Right ventricle myocardium superior (tissue), 1 donor: ENCODE measurements around the gene PTPRG. TPM values are rescaled to one million over a fixed set of nuclear protein-coding genes. Genes with fewer than 3 reads are reported as not detected.

Experiments
- ATAC-seq: fragments of 200-7000 bp; cut with Tn5 transposase; one replicate; pipeline ENCODE4 v1.9.1; 2020; ENCODE audit warnings: mild to moderate bottlenecking; ENCODE audit not compliant: poor library complexity
- DNase-seq: peaks from one replicate; pipeline ENCODE4 v3.0.0-alpha.2; 2020
- intact Hi-C: fragments of 100-400 bp; cut with DNase I; formaldehyde crosslinking; loops from one replicate; pipeline ENCODE4 v1.11.2; 2022
- total RNA-seq: library from RNA; stranded (reverse); fragmentation: NEBNext Ultra II Directional; extraction: Animal tissue kit (Norgen Biotek cat#: 25700); gene quantifications from one replicate; pipeline ENCODE4 v1.2.1, GENCODE V29; 2021
- donor health status: DM: no; HTN: yes; CAD: no; lungs with severe emphysema.

The PTPRG gene
- total RNA-seq, 1 donor from 2014 or later = 29.7 TPM

DNA sequence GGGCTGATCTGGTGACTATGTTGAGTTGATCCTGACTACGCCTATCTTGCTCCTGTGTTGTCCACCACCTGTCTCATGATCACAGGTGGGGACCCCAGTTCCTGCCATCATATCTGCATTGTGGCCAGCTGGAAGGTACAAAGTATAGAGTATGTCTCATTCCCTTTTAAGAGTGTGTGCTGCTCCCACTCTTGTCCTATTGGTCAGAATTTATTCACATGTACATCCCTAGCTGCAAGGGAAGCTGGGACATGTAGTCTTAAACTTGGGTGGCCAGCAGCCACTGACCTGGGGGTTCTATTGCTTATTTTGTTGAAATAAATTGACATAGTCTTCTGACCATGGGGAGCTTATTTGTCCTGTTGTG lies 373.1 kb downstream of the PTPRG start:
- intact Hi-C loops = loop anchor here (10.0 kb wide), 1 partner anchor 250 kb away; no protein-coding TSS in a partner anchor

DNA sequence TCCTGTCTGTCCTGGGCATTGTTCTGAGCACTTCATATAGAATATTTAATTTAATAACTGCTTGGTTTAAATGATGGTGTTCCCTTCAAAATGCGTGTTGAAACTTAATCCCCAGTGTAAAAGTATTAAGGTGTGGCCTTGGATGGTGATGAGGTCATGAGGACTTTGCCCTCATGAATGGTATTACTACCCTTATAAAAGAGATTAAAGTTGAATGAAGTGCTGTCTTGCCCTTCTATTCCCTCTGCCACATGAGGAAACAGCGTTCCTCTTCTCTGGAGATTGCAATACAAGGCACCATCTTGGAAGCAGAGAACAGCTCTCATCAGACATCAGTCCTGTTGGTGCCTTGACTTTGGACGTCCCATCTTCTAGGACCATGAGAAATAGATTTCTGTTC lies 374.4 kb downstream of the PTPRG start:
- intact Hi-C loops = loop anchor here (10.0 kb wide), 1 partner anchor 249 kb away; no protein-coding TSS in a partner anchor
- ATAC-seq = no peak
- no peak for DNase-seq

More for the DNA sequence above, 373.1 kb downstream of the PTPRG start:
- ATAC-seq = no peak
- no peak for DNase-seq

DNA sequence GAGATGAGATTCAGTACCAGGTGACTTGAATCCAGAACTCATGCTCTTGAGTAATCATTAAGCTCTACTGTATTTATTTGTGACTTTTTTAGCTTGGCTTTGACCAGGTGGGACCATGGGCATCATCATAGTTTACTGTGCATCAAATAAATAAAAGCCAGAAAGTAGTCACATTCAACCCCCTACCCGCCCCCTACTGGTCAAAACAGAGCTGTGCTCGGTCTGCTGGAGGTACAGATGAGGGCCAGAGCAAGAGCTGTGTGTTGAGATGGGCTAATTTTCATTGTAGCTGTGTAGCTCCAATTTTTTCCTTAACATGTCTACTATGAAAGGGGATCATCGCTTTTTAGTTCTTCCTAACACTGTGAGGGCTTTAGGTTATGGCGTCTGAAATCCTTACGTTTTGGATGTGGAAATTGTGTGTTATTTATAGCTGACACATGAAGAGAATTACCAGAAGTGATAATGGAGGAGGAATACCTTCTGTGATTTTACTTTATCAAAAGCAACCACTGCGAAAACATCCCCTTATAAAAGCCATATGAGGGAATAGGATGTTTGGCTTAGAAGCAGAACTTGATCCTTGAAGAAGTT lies 375.1 kb downstream of the PTPRG start:
- ATAC-seq = no peak
- no peak for DNase-seq
- intact Hi-C loops = loop anchor here (10.0 kb wide), 1 partner anchor 248 kb away; no protein-coding TSS in a partner anchor

DNA sequence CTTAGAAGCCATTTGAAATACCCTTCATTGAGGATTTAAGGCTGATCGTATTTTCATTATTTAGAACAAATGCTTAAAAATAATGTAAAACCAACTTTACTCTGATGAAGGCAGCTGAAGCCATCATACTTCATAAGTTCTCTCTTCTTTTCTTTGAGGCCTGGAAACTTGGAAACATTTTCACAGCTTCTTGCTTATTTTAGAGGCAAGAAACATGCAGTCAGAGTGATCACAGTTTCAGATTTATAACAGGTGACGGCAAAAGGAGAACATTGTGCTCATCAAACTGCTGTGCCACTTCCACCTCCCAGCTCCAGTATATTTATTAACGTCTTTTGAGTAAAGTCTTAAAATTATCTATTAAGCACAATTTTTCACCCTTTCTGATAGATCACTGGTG lies 376.1 kb downstream of the PTPRG start:
- no peak for DNase-seq
- intact Hi-C loops = loop anchor here (10.0 kb wide), 1 partner anchor 247 kb away; no protein-coding TSS in a partner anchor
- no peak for ATAC-seq

DNA sequence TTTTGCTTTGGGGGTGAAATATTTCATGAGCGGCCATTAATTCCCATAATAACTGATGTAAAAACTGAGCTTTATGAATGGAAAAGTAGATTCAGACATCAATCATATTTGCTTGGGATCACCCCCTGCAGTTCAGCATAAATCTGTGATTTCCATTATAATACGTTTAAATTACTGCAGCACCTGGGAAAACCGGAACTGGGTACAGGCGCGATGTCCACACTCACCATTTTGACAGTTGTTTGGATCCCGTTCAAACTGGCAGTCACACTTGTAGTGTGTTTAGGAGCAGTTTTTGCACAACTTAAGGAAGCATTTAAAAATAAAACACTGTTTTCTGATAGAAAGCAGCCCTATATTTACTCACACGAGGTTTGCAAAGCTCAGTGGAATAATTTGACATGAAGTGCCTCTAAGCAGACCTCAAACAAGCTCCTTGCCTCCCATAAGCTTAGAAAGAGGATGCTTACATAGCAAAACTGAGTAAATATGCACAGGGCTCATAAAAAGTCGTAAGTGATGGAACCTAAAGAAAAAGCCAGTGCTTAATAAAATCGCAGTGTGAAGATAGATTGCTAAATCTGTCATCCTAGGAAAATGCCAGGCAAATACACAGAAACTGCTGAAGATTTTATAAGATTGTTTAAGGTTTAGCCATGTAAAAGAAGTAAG lies 377.6 kb downstream of the PTPRG start:
- DNase-seq (no peak), ATAC-seq (no peak)
- intact Hi-C loops = loop anchor here (10.0 kb wide), 1 partner anchor 246 kb away; no protein-coding TSS in a partner anchor

DNA sequence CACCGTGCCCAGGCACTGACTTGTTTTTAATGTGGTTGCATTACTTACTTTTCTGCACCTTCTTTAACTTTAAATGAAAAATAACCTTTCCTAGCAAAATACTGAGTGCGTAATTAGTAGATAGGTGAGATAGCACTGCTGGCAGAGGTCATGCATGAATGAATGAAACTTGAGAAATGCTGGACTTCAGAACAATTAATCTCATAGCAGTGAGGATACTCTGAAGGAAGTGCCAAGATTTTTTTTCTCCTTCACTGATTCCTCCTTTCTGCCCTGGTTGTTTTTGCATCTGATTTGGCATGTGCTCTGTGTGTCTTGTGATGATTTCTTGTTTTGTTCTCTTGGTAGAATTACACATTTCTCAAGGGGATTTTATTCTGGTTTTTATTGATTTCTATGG lies 378.9 kb downstream of the PTPRG start:
- no peak for DNase-seq
- intact Hi-C loops = no loop called here

DNA sequence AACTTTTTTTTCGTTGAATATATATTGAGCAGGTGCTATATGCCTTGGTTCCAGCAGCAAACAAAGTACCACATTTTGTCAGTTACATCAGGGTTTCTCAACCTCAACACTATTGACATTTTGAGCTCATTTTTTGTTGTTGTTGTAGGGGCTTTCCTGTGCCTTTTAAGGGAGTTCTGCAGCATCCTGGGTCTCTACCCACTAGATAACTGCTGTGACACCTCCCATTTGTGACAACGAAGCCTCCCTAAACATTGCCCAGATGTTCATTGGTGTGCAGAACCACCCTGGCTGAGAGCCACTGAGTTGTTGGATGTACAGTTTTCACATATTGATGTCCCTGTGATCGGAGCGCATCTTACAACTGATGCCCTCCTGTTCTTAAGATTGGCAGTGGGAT lies 382.6 kb downstream of the PTPRG start:
- intact Hi-C loops = no loop called here
- no peak for DNase-seq
- no peak for ATAC-seq

More for the DNA sequence above, 378.9 kb downstream of the PTPRG start:
- no peak for ATAC-seq

DNA sequence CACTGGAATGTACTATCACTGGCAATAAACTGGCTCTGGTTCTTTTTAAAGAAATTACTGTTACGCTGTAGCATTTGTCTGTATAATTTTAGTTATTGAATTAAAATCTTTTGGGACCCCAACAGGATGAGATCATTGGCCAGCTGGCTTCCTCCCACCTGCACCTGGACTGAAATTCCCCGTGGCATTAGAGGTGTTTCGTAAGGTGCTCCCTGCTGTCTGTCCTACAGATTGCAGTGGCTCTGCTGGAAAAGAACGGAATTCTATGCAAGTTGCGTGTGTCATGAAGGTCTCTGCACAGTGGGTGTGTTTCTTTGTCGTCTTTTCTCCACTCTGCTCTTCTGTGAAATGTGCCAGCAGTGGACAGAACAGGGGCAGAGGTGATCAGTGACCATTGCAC lies 383.4 kb downstream of the PTPRG start:
- intact Hi-C loops = no loop called here
- ATAC-seq (no peak), DNase-seq (no peak)

DNA sequence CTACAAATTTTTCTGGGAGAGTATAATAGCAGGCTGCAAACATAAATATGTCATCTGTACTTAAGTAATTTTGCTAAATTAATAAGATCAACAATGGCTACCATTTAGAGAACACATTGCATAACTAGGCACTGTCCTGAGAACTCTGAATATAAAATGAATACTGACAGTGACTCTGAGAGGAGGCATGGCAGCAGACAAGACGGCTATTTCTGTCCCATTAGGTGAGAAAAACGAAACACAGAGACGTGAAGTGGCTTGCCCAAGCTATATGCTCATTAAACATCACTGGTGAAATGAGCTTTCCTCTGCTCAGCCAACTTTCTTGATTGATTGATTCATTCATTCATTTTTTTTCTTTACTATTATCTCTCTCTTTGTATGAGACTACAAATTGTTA lies 384.3 kb downstream of the PTPRG start:
- no peak for ATAC-seq
- intact Hi-C loops = no loop called here
- no peak for DNase-seq

DNA sequence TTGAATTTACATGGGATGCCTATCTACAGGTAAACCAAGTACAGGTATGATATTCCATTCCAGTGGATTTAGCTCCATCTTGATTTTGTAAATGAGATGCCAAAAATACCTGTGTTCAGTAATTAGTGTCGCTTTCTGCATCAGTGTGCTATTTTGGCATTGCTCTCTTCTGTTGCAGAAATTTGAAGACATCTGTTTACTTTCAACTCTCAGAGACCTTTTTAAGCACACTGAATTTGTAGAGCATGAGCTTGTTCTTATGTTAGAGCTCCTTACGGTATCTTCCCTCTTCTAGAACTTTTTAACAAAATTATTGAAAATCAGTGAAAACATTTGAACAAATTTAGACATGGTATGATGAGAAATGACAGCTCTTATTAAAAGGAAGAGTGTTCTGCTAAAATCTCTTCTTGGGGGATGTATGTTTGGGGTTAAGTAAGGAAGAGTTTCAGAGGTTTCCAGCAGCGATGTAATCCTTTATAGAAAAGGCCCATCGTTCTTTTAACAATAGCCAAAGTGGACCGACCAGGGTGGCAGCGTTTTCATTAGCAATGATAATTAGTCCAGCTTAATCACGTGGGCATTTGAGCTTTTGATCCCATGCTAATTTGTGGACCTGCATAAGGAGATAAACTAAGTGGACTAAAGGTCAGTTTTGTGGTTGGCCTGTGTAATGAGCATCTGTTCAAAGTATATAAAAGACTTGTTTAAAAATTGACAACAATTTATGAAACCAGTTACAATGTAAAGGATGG lies 385.4 kb downstream of the PTPRG start:
- no peak for ATAC-seq
- no peak for DNase-seq
- intact Hi-C loops = no loop called here

DNA sequence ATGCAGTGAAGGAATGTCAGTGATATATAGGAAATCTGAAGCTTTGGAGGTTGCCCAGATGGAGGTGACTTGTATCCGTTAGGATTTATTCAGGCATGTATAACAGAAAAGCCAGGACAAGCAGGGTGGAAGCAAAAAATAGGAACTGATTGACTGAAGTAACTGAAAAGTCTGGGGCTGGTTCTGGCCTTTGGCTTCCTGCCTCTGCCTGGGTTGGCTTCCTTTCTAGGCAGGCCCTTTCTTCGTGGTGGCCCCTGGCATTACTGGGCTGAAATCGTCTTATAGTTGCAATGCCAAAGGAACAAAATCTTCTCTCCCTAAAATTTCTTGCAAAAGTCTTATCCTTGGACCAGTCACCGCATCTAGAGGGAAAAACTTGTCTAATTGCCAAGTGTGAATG lies 386.1 kb downstream of the PTPRG start:
- DNase-seq (no peak), ATAC-seq (no peak)
- intact Hi-C loops = no loop called here

DNA sequence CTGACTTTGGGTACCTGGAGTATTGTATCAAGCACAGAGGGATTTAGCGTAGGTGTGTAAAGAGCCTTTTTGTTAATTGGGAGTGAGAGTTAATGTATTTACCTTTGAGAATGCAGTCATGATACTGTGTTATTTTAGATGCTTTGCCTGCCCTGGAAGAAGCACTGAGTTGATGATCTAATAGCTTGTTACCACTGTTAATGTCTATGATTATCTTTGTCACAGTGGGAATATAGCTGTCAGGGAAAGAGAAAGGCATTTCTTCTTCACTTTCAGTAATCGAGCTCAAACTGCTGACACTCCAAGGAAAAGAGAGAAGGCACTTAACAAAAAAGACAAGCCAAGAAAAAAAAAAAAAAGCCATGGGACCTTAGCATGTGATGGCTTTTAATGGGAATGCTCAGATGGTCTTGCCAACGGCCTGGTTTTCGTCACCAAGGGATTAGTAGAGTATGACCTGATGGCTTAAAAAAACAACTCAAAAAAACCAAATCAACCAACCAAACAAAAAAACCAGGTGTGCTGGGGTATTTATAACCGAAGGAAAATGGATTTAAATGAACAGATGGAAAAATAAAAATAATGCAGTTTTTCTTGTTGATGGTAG lies 387.4 kb downstream of the PTPRG start:
- ATAC-seq = no peak
- intact Hi-C loops = no loop called here
- no peak for DNase-seq

DNA sequence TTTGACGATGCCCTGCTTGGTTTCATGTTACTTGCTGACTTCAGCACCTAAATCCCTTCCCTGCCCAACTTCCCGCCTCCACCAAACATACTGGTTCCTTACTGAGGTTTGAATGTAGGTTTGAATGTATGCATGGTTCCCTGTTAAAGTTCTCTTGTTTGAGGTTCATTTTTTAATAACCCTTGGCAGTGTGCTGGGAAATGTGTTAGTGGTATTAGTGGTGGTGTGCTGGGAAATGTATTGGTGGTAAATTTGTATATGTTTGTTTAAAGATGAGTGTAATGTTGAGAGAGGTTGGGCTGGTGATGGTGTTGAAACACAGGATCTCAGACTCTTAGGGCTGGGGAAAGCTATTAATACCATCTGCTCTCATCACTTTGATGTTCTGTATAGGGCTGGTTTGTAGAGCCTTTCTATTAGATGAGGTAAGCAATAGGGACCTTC lies 392.7 kb downstream of the PTPRG start:
- intact Hi-C loops = no loop called here
- ATAC-seq (peak; percentile 75), DNase-seq (no peak)

DNA sequence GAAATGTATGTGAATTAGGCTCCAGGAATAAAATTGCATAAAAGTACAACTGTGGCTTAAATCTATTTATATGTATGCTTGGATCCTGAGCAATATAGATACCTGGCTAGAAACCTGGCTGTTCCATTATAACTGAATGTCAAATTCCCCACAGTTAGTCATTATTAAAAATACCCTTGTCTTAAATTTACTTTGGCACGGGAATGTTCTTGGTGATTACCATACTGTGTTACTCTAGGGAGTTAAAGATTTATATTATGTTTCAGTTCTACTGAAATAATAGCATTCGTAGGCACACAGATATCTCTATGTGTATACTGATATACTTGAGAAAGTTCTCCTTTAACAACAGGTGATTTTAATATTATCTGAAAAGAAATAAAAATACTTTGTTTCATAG lies 394.1 kb downstream of the PTPRG start:
- intact Hi-C loops = no loop called here
- DNase-seq (no peak), ATAC-seq (no peak)

DNA sequence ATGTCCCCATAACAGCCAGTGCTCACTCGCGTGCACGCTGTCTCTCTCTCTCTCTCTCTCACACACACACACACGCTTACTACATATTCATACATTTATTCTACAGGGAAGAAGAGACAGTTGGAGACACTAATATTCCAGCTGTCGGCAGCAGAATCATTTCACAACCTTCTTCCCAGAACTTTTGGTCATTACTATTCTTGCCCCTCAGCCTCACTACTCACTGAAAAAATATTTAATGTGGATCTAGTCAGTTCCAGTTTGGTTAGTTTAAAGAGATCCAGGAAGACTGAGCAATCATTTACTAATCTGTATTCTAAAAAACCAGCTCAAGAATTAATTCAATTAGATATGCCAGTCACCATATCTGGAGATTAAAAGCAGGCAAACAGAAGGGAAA lies 394.9 kb downstream of the PTPRG start:
- ATAC-seq = peak; percentile 43
- no peak for DNase-seq
- intact Hi-C loops = no loop called here

DNA sequence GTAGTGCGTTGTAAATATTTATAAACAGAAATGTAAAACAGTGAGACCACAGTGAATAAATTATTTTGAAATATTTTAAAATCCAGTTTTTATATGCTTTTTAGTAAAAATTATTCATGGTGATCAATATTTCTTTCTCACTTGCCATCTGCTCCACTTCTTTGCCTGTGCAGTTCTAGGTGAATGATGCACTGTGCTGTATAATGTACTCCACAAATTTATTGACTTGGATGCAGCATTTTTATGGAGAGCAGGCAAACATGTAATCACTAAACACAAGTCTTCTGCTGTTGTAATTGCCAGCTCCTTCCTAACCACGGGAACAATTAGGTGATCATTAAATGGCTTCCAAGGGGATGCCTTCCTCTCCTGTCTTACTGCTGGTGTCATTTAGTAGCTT lies 395.9 kb downstream of the PTPRG start:
- ATAC-seq (no peak), DNase-seq (no peak)
- intact Hi-C loops = no loop called here

DNA sequence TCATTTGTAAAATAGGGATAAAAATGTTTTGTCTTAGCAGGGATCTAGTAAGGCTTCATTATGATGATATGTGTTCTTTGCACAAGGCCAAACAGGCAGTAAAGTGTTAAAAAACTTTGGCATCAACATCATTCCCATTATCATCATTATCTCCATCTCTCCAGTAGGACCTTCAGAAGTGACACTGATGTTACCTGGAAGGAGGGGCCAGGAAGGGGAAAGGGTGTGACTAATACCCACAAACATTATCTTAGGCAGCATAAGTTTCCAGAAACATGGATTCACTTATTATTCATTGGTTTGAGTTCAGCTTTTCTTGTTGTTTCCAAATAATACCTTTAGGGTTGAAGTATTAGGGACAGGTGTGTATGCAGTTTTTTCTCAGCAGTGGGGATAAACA lies 399.6 kb downstream of the PTPRG start:
- ATAC-seq (no peak), DNase-seq (no peak)
- intact Hi-C loops = no loop called here

DNA sequence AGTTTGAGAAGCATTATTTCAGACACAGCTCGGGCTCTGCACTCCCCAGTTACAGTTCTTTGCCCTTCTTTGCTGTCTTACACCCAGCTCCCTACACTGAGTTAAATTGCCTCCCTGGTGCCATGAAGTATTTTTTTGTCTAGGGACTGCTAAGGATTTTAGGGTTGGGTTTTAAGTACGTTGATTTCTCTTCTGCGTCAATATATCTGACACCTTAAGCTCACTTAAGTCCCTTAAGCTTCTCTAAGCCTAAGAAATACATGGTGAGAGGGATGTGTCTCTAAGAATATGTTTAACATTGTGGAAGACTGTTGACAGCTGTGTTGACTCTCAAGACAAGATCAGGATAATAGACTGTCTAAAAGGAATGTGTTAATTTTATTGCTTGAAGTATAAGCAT lies 400.5 kb downstream of the PTPRG start:
- no peak for ATAC-seq
- intact Hi-C loops = no loop called here
- no peak for DNase-seq

DNA sequence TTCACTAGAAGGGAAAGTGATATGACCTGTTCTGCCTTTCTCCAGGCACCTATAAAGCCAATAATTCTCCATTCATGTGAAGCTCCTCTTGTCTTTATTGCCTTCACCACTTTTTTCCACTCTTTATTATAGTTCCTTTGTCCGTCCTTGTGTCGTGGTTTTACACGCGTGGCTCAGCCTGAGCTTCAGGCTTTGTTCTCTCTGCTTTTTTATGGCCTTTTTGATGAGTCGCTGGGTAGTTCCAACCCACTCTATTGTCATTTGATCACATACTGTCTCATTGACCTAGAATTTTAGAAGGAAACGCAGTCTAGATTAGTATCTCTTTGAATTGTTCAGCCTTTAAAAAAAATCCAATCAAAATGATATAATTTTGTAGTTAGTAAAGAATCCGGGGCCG lies 403.2 kb downstream of the PTPRG start:
- ATAC-seq = no peak
- intact Hi-C loops = no loop called here

More for the DNA sequence above, 403.2 kb downstream of the PTPRG start:
- no peak for DNase-seq
